ENCODE data around the gene ASB7. TPM values are rescaled to one million over a fixed set of nuclear protein-coding genes. Genes with fewer than 3 reads are reported as not detected.

ASB7 gene
- total and polyA plus RNA-seq, 12 donors = 2.7 to 25.2 (median 11.1) TPM

- intact Hi-C loops (cut with DNase I) = no loop called here
- Histone ChIP-seq H3K27me3 (no peaks in the 10 kb centered on the region), H3K27ac (peak overlapping the region in 4 of 5 donors; percentile 18 to 87 (median 63)), H3K9me3 (replicated peaks in 1 of 3) (no peaks in the 10 kb centered on the region), H3K4me1 (replicated peaks in 1 of 2) (peaks cover 8 to 30% of the 10 kb centered on the region in 2 donors), H3K36me3 (replicated peaks in 1 of 2) (peaks cover 0 to 2% of the 10 kb centered on the region in 2 donors), H3K4me3 (peak overlapping the region; percentile 26 to 97 (median 78))
- TF ChIP-seq CTCF (IDR thresholded peaks at IDR 0.05) (no peak), POLR2A (IDR thresholded peaks at IDR 0.05) (no peak)
- peak in 4 of 7 donors; percentile 25 to 73 (median 66) for DNase-seq
- 1 to 2% (median 2%) methylated on average over 8 to 16 of the region's 16 CpGs for WGBS, 4 donors
Observed at GRCh38 chr15:100602823-100603393, 519 bp downstream of the ASB7 start.

GRCh38 chr15:100612539-100612938, 10.2 kb downstream of the ASB7 start:
- intact Hi-C loops (cut with DNase I) = no loop called here
- no peak for TF ChIP-seq CTCF (IDR thresholded peaks at IDR 0.05)
- no peak for TF ChIP-seq POLR2A (IDR thresholded peaks at IDR 0.05)
- Histone ChIP-seq H3K4me1 (replicated peaks in 1 of 2) (peaks cover 0 to 5% of the 10 kb centered on the region in 2 donors), H3K27ac (no peak overlapping the region), H3K36me3 (replicated peaks in 1 of 2) (peaks cover 0 to 46% of the 10 kb centered on the region in 2 donors), H3K27me3 (no peaks in the 10 kb centered on the region), H3K4me3 (no peak overlapping the region), H3K9me3 (replicated peaks in 1 of 3) (no peaks in the 10 kb centered on the region)
- DNase-seq = no peak
- WGBS, 4 donors = 82 to 87% (median 85%) methylated on average over 2 of the region's 2 CpGs

- Histone ChIP-seq H3K27me3 (no peaks in the 10 kb centered on the region), H3K36me3 (replicated peaks in 1 of 2) (peaks cover 0 to 41% of the 10 kb centered on the region in 2 donors), H3K4me3 (no peak overlapping the region), H3K27ac (no peak overlapping the region), H3K9me3 (replicated peaks in 1 of 3) (no peaks in the 10 kb centered on the region), H3K4me1 (replicated peaks in 1 of 2) (peaks cover 0 to 5% of the 10 kb centered on the region in 2 donors)
- no peak for TF ChIP-seq POLR2A (IDR thresholded peaks at IDR 0.05)
- TF ChIP-seq CTCF (IDR thresholded peaks at IDR 0.05) = no peak
- 90 to 95% (median 93%) methylated on average over 1 of the region's 1 CpG for WGBS, 4 donors
- DNase-seq = no peak
- intact Hi-C loops (cut with DNase I) = no loop called here
Observed at GRCh38 chr15:100613208-100613607, 10.8 kb downstream of the ASB7 start.

- TF ChIP-seq CTCF (IDR thresholded peaks at IDR 0.05) (no peak), POLR2A (IDR thresholded peaks at IDR 0.05) (no peak)
- Histone ChIP-seq H3K4me3 (no peak overlapping the region), H3K36me3 (replicated peaks in 1 of 2) (peaks cover 0 to 40% of the 10 kb centered on the region in 2 donors), H3K27me3 (no peaks in the 10 kb centered on the region), H3K4me1 (replicated peaks in 1 of 2) (peaks cover 0 to 5% of the 10 kb centered on the region in 2 donors), H3K27ac (no peak overlapping the region), H3K9me3 (replicated peaks in 1 of 3) (no peaks in the 10 kb centered on the region)
- 92 to 98% (median 97%) methylated on average over 2 of the region's 2 CpGs for WGBS, 4 donors
- DNase-seq = no peak
- intact Hi-C loops (cut with DNase I) = no loop called here
Observed at GRCh38 chr15:100614336-100614735, 11.9 kb downstream of the ASB7 start.

Measured in adrenal gland (tissue), 12 donors.